BLaER1 (cell line): ENCODE measurements around the gene ITIH5.
"Not testable (repeated sequence)": the region's sequence is repeated elsewhere in the genome, so short reads cannot be mapped to it uniquely, and the experiment has no call there.

Experiments
- H3K27ac ChIP-seq: shearing (Covaris generic); formaldehyde crosslinking; 2 replicates; pipeline ENCODE4 v1.8.1; 2022
- H3K27me3 ChIP-seq: shearing (Covaris generic); formaldehyde crosslinking; 2 replicates; pipeline ENCODE4 v1.8.1; 2022
- H3K36me3 ChIP-seq: shearing (Covaris generic); formaldehyde crosslinking; 2 replicates; pipeline ENCODE4 v1.8.1; 2022
- H3K4me1 ChIP-seq: shearing (Covaris generic); formaldehyde crosslinking; 2 replicates; pipeline ENCODE4 v1.8.1; 2022
- H3K4me2 ChIP-seq: shearing (Covaris generic); formaldehyde crosslinking; 2 replicates; pipeline ENCODE4 v1.8.1; 2022
- H3K4me3 ChIP-seq: shearing (Covaris generic); formaldehyde crosslinking; 2 replicates; pipeline ENCODE4 v1.8.1; 2022
- H3K9ac ChIP-seq: shearing (Covaris generic); formaldehyde crosslinking; 2 replicates; pipeline ENCODE4 v1.8.1; 2022
- H3K9me3 ChIP-seq: shearing (Covaris generic); formaldehyde crosslinking; 2 replicates; pipeline ENCODE4 v1.8.1; 2022
- H4K20me1 ChIP-seq: shearing (Covaris generic); formaldehyde crosslinking; 2 replicates; pipeline ENCODE4 v1.8.1; 2022
- Cebpa-rat ChIP-seq: shearing (Covaris generic); IDR thresholded peaks from 2 replicates; pipeline ENCODE4 v1.8.1; 2022

ITIH5 gene

DNA sequence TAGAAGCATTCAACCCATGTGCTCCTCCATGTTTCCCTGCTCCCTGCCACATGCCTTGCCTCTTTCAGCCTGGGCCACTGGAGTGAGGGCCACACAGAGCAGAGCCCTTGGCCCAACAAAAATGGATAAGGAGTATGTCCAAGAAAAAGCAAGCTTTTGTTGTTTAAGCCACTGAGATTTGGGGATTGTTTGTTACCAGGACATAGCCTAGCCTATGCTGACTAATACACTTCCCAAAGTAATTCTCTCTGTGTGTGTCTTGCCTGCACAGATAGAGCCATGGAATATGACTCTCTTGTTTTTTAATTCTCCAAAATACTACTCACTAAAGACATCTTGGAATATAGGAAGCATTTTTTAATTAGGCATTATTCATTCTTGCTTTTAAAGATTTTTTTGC lies 22.8 kb upstream of the ITIH5 start:
- TF ChIP-seq Cebpa-rat = no peak
- H3K36me3 ChIP-seq = no peaks in the 10 kb centered on the region
- H4K20me1 ChIP-seq = no peaks in the 10 kb centered on the region
- H3K27ac ChIP-seq = no peak overlapping the region
- H3K4me3 ChIP-seq = no peak overlapping the region
- no peaks in the 10 kb centered on the region for H3K27me3 ChIP-seq
- peaks cover 41% of the 10 kb centered on the region for H3K9me3 ChIP-seq
- H3K9ac ChIP-seq = no peak overlapping the region
- H3K4me2 ChIP-seq = no peak overlapping the region
- H3K4me1 ChIP-seq = 0 out of 2 replicates have a peak, but pooled peaks cover 4% of the 10 kb centered on the region

DNA sequence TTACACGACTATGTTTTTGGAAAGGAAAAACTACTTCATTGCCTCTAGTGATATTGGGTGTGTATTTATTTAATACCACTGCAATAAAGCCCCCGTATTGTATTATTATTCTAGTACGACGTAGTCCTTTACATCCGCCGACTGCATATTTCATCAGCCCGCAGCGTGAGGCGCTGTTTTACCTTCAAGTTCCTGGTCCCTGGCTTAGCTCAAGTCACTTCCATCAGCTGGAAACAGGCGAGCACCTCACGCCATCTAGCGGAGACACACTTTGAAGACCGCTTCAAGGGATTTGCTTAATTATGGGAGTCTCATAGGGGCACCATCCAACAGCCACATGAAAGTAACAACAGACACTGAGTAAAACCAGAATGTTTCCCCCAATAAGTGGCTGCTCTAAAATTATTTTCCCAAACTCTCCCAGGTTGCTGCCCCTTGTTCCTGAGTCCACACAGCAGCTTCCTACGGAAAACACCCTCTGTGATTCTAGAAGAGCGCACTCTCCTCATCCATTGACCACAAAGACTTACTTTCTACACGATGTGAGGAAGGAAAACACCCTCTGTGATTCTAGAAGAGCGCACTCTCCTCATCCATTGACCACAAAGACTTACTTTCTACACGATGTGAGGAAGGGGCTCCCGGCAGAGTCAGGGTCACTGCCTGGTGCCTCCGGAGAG lies 20.6 kb upstream of the ITIH5 start:
- no peaks in the 10 kb centered on the region for H3K36me3 ChIP-seq
- no peaks in the 10 kb centered on the region for H3K27me3 ChIP-seq
- no peak overlapping the region for H3K4me3 ChIP-seq
- 0 out of 2 replicates have a peak, but pooled peaks cover 4% of the 10 kb centered on the region for H3K4me1 ChIP-seq
- H4K20me1 ChIP-seq = no peaks in the 10 kb centered on the region
- no peak overlapping the region for H3K27ac ChIP-seq
- H3K9ac ChIP-seq = no peak overlapping the region
- peak overlapping the region; percentile 20; the same call in 1 of the 2 replicates for H3K4me2 ChIP-seq
- H3K9me3 ChIP-seq = peaks cover 28% of the 10 kb centered on the region
- no peak for TF ChIP-seq Cebpa-rat

GRCh38 chr10:7686351-7687171 lies 19.8 kb upstream of the ITIH5 start:
- Histone ChIP-seq H3K4me1 (0 out of 2 replicates have a peak, but pooled peaks cover 4% of the 10 kb centered on the region), H3K4me3 (no peak overlapping the region), H3K36me3 (no peaks in the 10 kb centered on the region), H3K9ac (no peak overlapping the region), H3K9me3 (peaks cover 19% of the 10 kb centered on the region), H3K4me2 (no peak overlapping the region), H3K27ac (no peak overlapping the region), H4K20me1 (no peaks in the 10 kb centered on the region), H3K27me3 (no peaks in the 10 kb centered on the region)
- no peak for TF ChIP-seq Cebpa-rat

DNA sequence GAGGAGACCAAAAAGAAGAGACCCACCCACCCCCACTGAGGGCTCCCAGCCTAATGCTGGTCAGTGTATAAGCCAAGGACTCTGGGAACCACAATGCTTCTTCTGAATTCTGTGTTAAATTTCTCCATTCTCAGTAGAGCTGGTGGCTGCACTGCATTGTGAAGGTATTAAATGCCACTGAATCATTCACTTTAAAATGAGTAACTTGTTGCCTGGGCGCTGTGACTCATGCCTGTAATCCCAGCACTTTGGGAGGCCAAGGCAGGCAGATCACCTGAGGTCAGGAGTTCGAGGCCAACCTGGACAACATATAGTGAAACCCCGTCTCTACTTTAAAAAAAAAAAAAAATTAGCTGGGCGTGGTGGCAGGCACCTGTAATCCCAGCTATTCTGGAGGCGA lies 13.3 kb upstream of the ITIH5 start:
- not testable (repeated sequence) for H4K20me1 ChIP-seq, H3K4me3 ChIP-seq, H3K9me3 ChIP-seq, H3K4me2 ChIP-seq, H3K36me3 ChIP-seq, H3K4me1 ChIP-seq, H3K27me3 ChIP-seq, H3K9ac ChIP-seq, H3K27ac ChIP-seq

DNA sequence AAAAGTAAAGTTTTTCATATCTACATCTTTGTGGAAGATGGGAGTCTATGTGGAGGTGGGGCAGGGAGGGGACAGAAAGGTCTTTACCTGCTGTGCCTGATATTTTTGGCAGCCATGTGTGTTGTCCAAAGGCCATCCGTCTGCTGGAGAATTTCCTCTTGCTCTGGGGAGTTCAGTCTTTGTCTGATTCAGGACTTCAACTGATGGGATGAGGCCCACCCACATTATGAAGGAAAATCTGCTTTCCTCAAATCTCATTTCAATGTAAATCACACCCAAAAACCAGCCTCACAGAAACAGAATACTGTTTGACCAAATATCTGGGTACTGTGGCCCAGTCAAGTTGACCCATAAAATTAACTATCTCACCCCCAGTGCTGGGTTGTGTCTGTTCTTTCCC lies 12.5 kb upstream of the ITIH5 start:
- Histone ChIP-seq H4K20me1 (no peaks in the 10 kb centered on the region), H3K27ac (no peak overlapping the region), H3K36me3 (no peaks in the 10 kb centered on the region), H3K4me1 (no peaks in the 10 kb centered on the region), H3K9ac (no peak overlapping the region), H3K4me2 (no peak overlapping the region), H3K27me3 (no peaks in the 10 kb centered on the region), H3K9me3 (no peaks in the 10 kb centered on the region), H3K4me3 (no peak overlapping the region)
- no peak for TF ChIP-seq Cebpa-rat

- peaks cover 21% of the 10 kb centered on the region for H3K27me3 ChIP-seq
- TF ChIP-seq Cebpa-rat = no peak
These were observed 5.8 kb upstream of the ITIH5 start for GRCh38 chr10:7672341-7673134.

DNA sequence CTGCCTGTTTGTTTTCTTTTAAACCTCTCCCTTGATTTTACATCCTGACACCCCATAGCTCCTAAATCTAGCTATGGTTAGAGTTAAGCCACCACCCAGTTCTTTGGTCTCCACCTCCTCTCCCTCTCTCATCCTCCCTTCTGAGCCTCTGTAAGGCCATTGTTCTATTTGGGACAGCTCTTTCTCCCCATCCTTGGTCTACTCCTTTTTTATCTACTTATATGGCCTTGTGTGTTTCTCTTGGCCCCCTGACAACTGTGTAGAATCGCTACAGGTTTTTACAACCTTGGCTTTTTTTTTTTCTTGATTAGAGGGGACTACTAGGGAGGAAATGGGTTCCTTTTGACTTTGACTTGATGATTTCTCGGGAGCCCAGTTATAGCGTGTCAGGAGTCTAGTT lies 3.4 kb upstream of the ITIH5 start:
- TF ChIP-seq Cebpa-rat = no peak
- Histone ChIP-seq H3K4me3 (no peak overlapping the region), H3K27ac (no peak overlapping the region), H3K36me3 (no peaks in the 10 kb centered on the region), H3K9me3 (no peaks in the 10 kb centered on the region), H3K27me3 (peaks cover 38% of the 10 kb centered on the region), H3K4me2 (no peak overlapping the region), H4K20me1 (peaks cover 10% of the 10 kb centered on the region; the same call in 1 of the 2 replicates), H3K4me1 (peaks cover 9% of the 10 kb centered on the region), H3K9ac (no peak overlapping the region)

More at GRCh38 chr10:7672341-7673134, 5.8 kb upstream of the ITIH5 start:
- Histone ChIP-seq H3K4me1 (no peaks in the 10 kb centered on the region), H3K4me2 (no peak overlapping the region), H4K20me1 (no peaks in the 10 kb centered on the region), H3K27ac (no peak overlapping the region), H3K4me3 (no peak overlapping the region), H3K36me3 (no peaks in the 10 kb centered on the region), H3K9me3 (no peaks in the 10 kb centered on the region), H3K9ac (no peak overlapping the region)

DNA sequence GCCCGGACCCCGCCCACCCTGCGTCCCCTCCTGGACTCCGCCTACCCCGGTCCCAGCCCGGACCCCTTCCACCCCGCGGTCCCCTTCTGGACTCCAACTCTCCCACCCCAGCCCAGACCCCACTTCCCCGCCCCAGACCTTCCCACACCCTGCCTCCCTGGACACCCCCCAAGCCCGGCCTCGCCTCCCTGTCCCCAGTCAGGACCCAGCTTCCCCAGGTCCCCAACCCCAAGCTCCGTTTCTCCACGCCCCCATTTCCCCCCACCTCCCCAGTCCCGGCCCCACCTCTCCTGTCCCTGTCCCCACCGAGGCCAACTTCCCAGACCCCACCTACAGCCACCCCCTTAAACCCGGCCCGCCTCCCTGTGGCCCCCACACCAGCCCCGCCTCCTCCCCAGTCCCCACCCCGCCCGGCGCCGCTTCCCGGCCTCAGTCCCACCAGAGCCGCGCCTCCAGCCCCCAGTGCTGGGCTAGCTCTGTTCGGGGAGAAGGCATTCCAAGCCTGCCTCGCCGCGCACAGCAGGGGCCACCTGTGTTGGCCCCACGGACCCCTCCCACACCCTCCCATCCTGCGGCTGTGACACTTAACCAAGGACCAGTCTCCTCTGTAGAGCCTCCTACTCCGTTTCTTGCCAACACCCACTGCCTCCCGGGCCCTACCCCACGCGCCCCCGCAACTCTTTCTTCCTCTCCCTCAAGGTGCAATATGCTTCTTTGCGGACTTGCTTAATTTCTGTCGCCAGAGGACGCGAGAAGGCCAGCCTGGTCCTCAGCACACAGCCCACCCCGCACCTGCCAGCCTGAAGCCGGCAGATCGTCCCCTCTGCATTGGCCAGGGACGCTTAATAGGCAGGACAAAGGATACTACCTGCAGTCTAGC lies 736 bp upstream of the ITIH5 start:
- no peak overlapping the region for H3K27ac ChIP-seq
- no peaks in the 10 kb centered on the region for H3K36me3 ChIP-seq
- no peak overlapping the region for H3K9ac ChIP-seq
- H4K20me1 ChIP-seq = peaks cover 10% of the 10 kb centered on the region; the same call in 1 of the 2 replicates
- no peak for TF ChIP-seq Cebpa-rat
- no peaks in the 10 kb centered on the region for H3K9me3 ChIP-seq
- H3K4me1 ChIP-seq = peaks cover 9% of the 10 kb centered on the region
- H3K4me3 ChIP-seq = no peak overlapping the region
- H3K27me3 ChIP-seq = peaks cover 50% of the 10 kb centered on the region
- H3K4me2 ChIP-seq = no peak overlapping the region

DNA sequence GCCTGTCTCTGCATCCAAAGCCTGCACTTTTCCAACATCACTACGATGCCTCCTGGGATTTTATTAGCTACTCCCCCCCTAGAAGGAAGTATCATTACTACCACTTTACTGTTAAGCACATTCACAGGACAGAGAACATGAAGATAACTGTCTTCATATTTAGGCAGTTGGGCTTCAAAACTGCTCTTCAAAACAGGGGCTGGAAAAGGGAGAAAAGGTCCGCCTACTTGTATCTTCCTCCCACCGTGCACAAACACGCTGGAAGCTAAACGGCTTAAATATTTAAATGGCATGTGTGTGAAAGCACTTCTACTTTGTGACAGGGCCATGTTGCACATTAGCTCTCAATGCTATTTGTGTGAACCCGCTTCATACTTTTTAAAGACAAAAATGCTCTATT lies 999 bp downstream of the ITIH5 start:
- no peak overlapping the region for H3K4me3 ChIP-seq
- peaks cover 50% of the 10 kb centered on the region for H3K27me3 ChIP-seq
- no peak overlapping the region for H3K27ac ChIP-seq
- H3K36me3 ChIP-seq = no peaks in the 10 kb centered on the region
- H3K4me2 ChIP-seq = peak overlapping the region; percentile 95; the same call in 1 of the 2 replicates
- no peak overlapping the region for H3K9ac ChIP-seq
- H4K20me1 ChIP-seq = peaks cover 10% of the 10 kb centered on the region; the same call in 1 of the 2 replicates
- no peak for TF ChIP-seq Cebpa-rat
- peaks cover 9% of the 10 kb centered on the region for H3K4me1 ChIP-seq
- no peaks in the 10 kb centered on the region for H3K9me3 ChIP-seq
